Activated naive CD8-positive, alpha-beta T cell (primary cell): ENCODE data around the gene HNRNPR.

ENCODE experiments used
- H3K27ac Mint-ChIP-seq: one replicate; pipeline ENCODE4 v1.8.0; 2021; ENCODE audit warnings: mixed read lengths
- H3K27me3 Mint-ChIP-seq: one replicate; pipeline ENCODE4 v1.8.0; 2021; ENCODE audit warnings: mixed read lengths
- H3K36me3 Mint-ChIP-seq: one replicate; pipeline ENCODE4 v1.8.0; 2021; ENCODE audit warnings: mixed read lengths
- H3K4me1 Mint-ChIP-seq: one replicate; pipeline ENCODE4 v1.8.0; 2021; ENCODE audit warnings: low read depth, mixed read lengths
- H3K4me3 Mint-ChIP-seq: one replicate; pipeline ENCODE4 v1.8.0; 2021; ENCODE audit warnings: mild to moderate bottlenecking, mixed read lengths
- H3K9me3 Mint-ChIP-seq: one replicate; pipeline ENCODE4 v1.8.0; 2021; ENCODE audit warnings: low read depth, mixed read lengths

HNRNPR gene

DNA sequence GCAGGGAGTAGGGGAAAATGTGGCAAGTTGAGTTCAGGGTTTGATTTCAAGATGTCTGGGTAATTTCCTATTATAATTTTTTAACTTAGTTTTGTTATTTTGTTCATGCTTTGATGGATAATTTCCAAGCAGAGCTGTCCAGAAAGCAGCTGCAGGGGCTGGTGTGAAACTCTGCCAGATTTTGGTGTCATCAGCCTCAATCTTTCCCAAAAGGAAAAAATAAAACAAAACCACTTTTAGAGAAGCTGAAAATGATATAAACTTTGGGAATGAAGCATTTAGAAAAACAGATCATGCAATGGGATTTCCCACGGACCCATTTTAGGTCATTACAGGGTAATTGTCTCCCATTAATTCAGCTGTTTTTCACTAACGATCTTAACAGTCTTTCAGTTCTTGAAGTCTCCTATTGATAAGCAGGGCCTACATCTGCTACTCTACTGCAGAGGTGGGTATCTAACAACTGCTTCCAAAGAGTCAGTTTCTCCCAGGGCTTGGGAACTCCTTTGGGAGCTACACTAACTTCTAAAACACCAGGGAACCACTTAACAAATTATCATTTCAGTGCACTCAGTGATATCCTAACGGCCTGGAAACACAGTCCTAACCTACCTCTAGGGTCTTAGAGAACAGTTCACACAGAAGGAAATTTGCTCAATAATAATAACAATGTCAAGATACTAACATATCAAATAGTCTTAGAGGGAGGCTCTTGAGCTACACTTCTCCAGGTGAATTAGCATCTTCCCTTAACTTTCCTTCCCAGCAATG, 13.2 kb upstream of the HNRNPR start:
- Mint-ChIP-seq H3K4me1 (peaks cover 5% of the 10 kb centered on the region), H3K9me3 (peaks cover 18% of the 10 kb centered on the region), H3K4me3 (no peak overlapping the region), H3K27me3 (no peaks in the 10 kb centered on the region), H3K36me3 (peaks cover 30% of the 10 kb centered on the region), H3K27ac (no peak overlapping the region)

GRCh38 chr1:23356471-23357137, 12.5 kb upstream of the HNRNPR start:
- Mint-ChIP-seq H3K4me1 (peaks cover 5% of the 10 kb centered on the region), H3K9me3 (peaks cover 17% of the 10 kb centered on the region), H3K36me3 (peaks cover 25% of the 10 kb centered on the region), H3K27ac (no peak overlapping the region), H3K27me3 (no peaks in the 10 kb centered on the region), H3K4me3 (no peak overlapping the region)

GRCh38 chr1:23354245-23354644, 10.2 kb upstream of the HNRNPR start:
- H3K27me3 Mint-ChIP-seq: no peaks in the 10 kb centered on the region
- H3K27ac Mint-ChIP-seq: peak overlapping the region; percentile 7
- no peak overlapping the region for H3K4me3 Mint-ChIP-seq
- H3K36me3 Mint-ChIP-seq: peaks cover 2% of the 10 kb centered on the region
- peaks cover 5% of the 10 kb centered on the region for H3K4me1 Mint-ChIP-seq
- peaks cover 3% of the 10 kb centered on the region for H3K9me3 Mint-ChIP-seq

GRCh38 chr1:23352096-23352695, 8.1 kb upstream of the HNRNPR start:
- no peaks in the 10 kb centered on the region for H3K9me3 Mint-ChIP-seq
- no peak overlapping the region for H3K4me3 Mint-ChIP-seq
- no peaks in the 10 kb centered on the region for H3K36me3 Mint-ChIP-seq
- no peaks in the 10 kb centered on the region for H3K27me3 Mint-ChIP-seq
- no peak overlapping the region for H3K27ac Mint-ChIP-seq
- H3K4me1 Mint-ChIP-seq: peaks cover 5% of the 10 kb centered on the region

DNA sequence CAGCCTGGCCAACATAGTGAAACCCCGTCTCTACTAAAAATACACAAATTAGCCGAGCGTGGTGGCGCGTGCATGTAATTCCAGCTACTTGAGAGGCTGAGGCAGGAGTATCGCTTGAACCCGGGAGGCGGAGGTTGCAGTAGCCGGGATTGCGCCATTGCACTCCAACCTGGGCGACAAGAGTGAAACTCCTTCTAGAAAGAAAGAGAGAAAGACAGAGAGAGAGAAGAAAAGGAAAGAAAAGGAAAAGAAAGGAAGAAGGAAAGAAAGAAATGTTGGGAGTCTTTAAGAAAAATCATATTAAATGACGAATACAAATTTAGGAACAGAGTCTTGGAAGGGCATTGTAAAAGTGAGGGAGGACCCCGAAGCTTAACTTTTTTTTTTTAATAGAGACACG, 1.8 kb upstream of the HNRNPR start:
- peak overlapping the region; percentile 70 for H3K27ac Mint-ChIP-seq
- H3K36me3 Mint-ChIP-seq: peaks cover 7% of the 10 kb centered on the region
- H3K27me3 Mint-ChIP-seq: no peaks in the 10 kb centered on the region
- H3K9me3 Mint-ChIP-seq: no peaks in the 10 kb centered on the region
- H3K4me1 Mint-ChIP-seq: peaks cover 27% of the 10 kb centered on the region
- peak overlapping the region; percentile 27 for H3K4me3 Mint-ChIP-seq

GRCh38 chr1:23344987-23345472, 946 bp upstream of the HNRNPR start:
- H3K9me3 Mint-ChIP-seq: no peaks in the 10 kb centered on the region
- H3K27me3 Mint-ChIP-seq: no peaks in the 10 kb centered on the region
- peaks cover 7% of the 10 kb centered on the region for H3K36me3 Mint-ChIP-seq
- peaks cover 36% of the 10 kb centered on the region for H3K4me1 Mint-ChIP-seq
- H3K27ac Mint-ChIP-seq: peak overlapping the region; percentile 97
- H3K4me3 Mint-ChIP-seq: peak overlapping the region; percentile 92

GRCh38 chr1:23343221-23344110, 618 bp downstream of the HNRNPR start:
- no peaks in the 10 kb centered on the region for H3K27me3 Mint-ChIP-seq
- peaks cover 50% of the 10 kb centered on the region for H3K4me1 Mint-ChIP-seq
- peak overlapping the region; percentile 93 for H3K4me3 Mint-ChIP-seq
- no peaks in the 10 kb centered on the region for H3K9me3 Mint-ChIP-seq
- peaks cover 10% of the 10 kb centered on the region for H3K36me3 Mint-ChIP-seq
- peak overlapping the region; percentile 96 for H3K27ac Mint-ChIP-seq

DNA sequence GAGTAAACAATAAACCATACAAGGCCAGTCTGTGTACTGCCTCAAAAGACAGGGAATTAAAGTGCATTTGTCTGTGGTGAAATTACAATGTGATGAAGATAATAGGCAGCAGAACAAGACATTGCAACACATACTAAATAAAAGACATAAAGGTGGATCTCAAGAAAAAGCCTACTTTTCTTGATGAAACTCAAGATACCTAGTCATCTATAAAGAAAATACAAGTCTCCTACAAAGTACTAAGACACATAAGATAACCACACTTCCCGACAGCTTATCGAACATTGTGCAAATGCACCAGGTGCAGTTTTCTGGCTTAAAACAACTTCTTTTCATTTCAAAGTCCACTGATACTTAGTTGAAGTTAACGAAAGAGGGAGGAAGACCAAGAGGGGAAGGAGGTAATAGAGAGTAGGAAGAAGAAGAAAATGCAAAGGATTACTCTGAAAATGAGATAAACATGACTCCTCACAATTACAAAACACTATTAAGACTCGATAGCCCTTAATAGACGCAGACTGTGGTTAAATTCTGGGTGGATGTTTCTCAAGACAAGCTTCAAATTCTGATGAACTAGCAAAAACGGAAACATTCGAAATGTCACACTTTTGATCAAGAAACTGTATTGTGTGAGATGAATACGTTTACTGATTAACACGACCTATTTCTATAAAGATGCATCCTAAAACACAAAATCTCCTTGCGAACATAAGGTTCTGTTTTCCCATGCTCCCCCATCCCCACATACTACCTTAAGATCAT, 2.0 kb downstream of the HNRNPR start:
- Mint-ChIP-seq H3K27ac (peak overlapping the region; percentile 96), H3K4me3 (peak overlapping the region; percentile 93), H3K9me3 (no peaks in the 10 kb centered on the region), H3K27me3 (no peaks in the 10 kb centered on the region), H3K36me3 (peaks cover 15% of the 10 kb centered on the region), H3K4me1 (peaks cover 61% of the 10 kb centered on the region)

DNA sequence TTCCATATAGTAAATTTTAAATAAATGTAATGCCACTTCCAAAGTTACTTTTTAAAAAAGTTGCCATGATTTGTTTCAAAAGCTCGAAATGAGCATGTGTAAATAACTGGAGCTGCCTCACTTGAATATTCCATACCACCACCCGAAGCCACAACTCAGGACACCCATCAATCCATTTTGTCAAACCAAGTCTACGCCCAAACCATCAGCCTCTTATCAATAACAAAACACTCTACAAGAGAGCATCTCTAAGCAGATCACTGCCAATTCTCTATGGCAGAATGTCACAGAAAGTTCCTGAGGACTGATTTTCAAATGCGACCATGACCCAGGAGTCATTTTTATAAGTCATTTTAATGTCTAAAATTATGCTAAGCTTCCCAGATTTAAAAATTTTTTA, 4.5 kb downstream of the HNRNPR start:
- Mint-ChIP-seq H3K9me3 (no peaks in the 10 kb centered on the region), H3K36me3 (peaks cover 15% of the 10 kb centered on the region), H3K27me3 (no peaks in the 10 kb centered on the region), H3K4me1 (peaks cover 60% of the 10 kb centered on the region), H3K4me3 (peak overlapping the region; percentile 93), H3K27ac (peak overlapping the region; percentile 78)

GRCh38 chr1:23337869-23338268, 6.2 kb downstream of the HNRNPR start:
- Mint-ChIP-seq H3K9me3 (no peaks in the 10 kb centered on the region), H3K36me3 (peaks cover 19% of the 10 kb centered on the region), H3K27me3 (no peaks in the 10 kb centered on the region), H3K4me1 (peaks cover 65% of the 10 kb centered on the region), H3K4me3 (no peak overlapping the region), H3K27ac (peak overlapping the region; percentile 64)

DNA sequence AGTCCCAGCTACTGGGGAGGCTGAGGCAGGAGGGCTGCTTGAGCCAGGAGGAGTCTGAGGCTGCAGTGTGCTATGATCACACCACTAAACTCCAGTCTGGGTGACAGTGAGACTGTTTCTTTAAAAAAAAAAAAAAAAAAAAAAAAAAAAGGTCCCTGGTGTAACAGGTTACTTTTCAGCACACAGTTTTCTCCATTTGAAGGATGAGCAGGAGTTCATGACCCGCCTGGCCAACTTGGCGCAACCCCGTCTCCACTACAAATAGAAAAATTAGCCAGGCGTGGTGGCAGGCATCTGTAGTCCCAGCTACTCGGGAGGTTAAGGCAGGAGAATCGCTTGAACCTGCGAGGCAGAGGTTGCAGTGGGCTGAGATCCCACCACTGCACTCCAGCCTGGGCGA, 12.4 kb downstream of the HNRNPR start:
- Mint-ChIP-seq H3K36me3 (peaks cover 11% of the 10 kb centered on the region), H3K4me3 (no peak overlapping the region), H3K9me3 (no peaks in the 10 kb centered on the region), H3K27ac (no peak overlapping the region), H3K4me1 (peaks cover 38% of the 10 kb centered on the region), H3K27me3 (no peaks in the 10 kb centered on the region)

DNA sequence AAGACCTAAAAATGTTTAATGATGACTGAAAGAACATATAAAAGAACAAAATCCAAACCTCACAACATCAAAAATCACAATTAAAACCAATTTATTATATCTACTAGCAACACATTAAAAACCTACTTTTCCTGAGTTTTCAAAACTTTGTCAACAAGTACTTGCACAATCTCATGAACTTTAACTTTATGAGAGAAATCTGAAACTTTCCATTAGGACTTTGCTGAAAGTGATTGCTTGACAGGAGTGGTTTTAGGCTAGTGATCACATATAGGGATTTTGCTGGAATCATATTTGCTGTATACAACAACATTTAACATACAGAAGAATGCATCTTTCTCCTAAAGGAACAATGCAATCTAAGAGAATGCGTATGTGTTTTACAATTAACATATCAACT, 13.2 kb downstream of the HNRNPR start:
- Mint-ChIP-seq H3K27ac (no peak overlapping the region), H3K27me3 (no peaks in the 10 kb centered on the region), H3K36me3 (peaks cover 11% of the 10 kb centered on the region), H3K9me3 (no peaks in the 10 kb centered on the region), H3K4me3 (no peak overlapping the region), H3K4me1 (peaks cover 42% of the 10 kb centered on the region)

DNA sequence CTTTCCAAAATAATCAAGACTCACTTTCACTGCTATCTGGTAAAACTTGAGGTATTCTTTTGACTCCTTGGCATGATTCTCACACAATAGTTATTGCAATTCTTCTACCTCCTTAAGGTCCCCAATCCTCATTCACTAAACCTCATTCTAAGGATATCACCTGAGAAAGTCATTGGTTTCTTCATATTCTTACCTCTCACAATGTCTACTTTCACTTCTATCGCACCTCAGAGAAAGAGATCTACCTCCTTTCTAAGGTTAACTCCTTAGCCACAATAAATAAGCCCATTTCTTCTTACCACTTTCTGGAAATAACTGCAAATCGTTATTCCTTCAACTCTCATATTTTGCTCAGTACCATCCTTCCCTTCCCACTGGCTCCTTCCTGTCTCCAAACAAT, 18.7 kb downstream of the HNRNPR start:
- no peaks in the 10 kb centered on the region for H3K27me3 Mint-ChIP-seq
- peaks cover 12% of the 10 kb centered on the region for H3K36me3 Mint-ChIP-seq
- H3K4me3 Mint-ChIP-seq: no peak overlapping the region
- peaks cover 40% of the 10 kb centered on the region for H3K4me1 Mint-ChIP-seq
- no peaks in the 10 kb centered on the region for H3K9me3 Mint-ChIP-seq
- H3K27ac Mint-ChIP-seq: no peak overlapping the region

DNA sequence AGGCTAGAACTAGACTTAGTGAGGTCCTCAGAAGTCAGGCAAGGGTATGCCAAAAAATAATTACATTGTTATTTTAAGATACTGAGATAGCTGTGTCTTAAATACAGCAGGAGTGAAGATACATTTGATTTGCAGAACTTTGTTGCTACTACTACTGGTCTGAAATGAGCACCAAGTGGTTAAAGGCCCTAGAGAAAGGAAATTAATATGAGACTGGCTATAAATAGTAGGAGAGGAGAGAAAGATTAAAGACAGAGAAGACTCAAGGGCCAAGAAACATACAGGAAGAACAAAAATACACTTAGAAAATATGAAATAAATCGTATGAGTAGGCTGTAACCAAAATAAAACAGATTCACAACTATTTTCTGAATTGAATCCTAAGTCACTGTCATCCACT, 21.3 kb downstream of the HNRNPR start:
- Mint-ChIP-seq H3K4me3 (no peak overlapping the region), H3K27me3 (no peaks in the 10 kb centered on the region), H3K9me3 (no peaks in the 10 kb centered on the region), H3K4me1 (peaks cover 33% of the 10 kb centered on the region), H3K27ac (no peak overlapping the region), H3K36me3 (peaks cover 14% of the 10 kb centered on the region)
